ENCODE measurements around the gene LDLRAD4.

The LDLRAD4 gene

GRCh38 chr18:13319629-13320028 lies 101.1 kb downstream of the LDLRAD4 start:
- WGBS, result 98% methylated on average over 2 of the region's 4 CpGs

GRCh38 chr18:13320096-13320495 lies 101.5 kb downstream of the LDLRAD4 start:
- Histone ChIP-seq H2BK5ac (ENCODE audit: low read depth, low read length, poor library complexity, severe bottlenecking) (no peak overlapping the region), H3K4ac (ENCODE audit: low read depth in 1 of 2, low read length in 2 of 2) (no peak overlapping the region), H2BK15ac (ENCODE audit: low read depth, poor library complexity, severe bottlenecking) (no peak overlapping the region), H3K36me3 (ENCODE audit: control insufficient read depth in 1 of 2, insufficient read depth in 2 of 2, low read depth in 1 of 2, low read length in 2 of 2) (no peaks in the 10 kb centered on the region), H3K14ac (ENCODE audit: low read length in 2 of 2) (no peak overlapping the region), H4K8ac (ENCODE audit: low read length) (no peak overlapping the region), H3K4me2 (ENCODE audit: low read length, poor library complexity, severe bottlenecking) (no peak overlapping the region), H3K18ac (ENCODE audit: low read depth in 1 of 2, low read length in 2 of 2) (no peak overlapping the region), H3K4me1 (ENCODE audit: control insufficient read depth, insufficient read depth, low read depth, low read length) (peaks cover 2% of the 10 kb centered on the region), H3K27me3 (ENCODE audit: control insufficient read depth in 1 of 2, insufficient read depth in 1 of 2, low read length in 2 of 2) (no peaks in the 10 kb centered on the region), H3K23ac (ENCODE audit: low read length in 2 of 2) (no peak overlapping the region), H3K27ac (ENCODE audit: low read length, poor library complexity, severe bottlenecking) (no peak overlapping the region), H3K79me1 (replicated peaks; ENCODE audit: low read length, poor library complexity, severe bottlenecking) (no peaks in the 10 kb centered on the region), H2AFZ (ENCODE audit: low read depth, low read length) (no peak overlapping the region), H3K4me3 (ENCODE audit: insufficient read depth in 1 of 2, low read depth in 1 of 2, low read length in 2 of 2) (no peak overlapping the region), H2BK120ac (ENCODE audit: low read depth, low read length) (no peak overlapping the region), H4K91ac (ENCODE audit: low read length) (no peak overlapping the region), H3K9ac (ENCODE audit: low read length) (no peak overlapping the region), H2BK12ac (ENCODE audit: low read length in 2 of 2) (no peak overlapping the region), H2AK5ac (ENCODE audit: low read length, severe bottlenecking) (no peak overlapping the region), H3K9me3 (ENCODE audit: control insufficient read depth, low read length) (peaks cover 13% of the 10 kb centered on the region)
- 88% methylated on average over 8 of the region's 8 CpGs for WGBS
- DNase-seq, result no peak

More at GRCh38 chr18:13319629-13320028, 101.1 kb downstream of the LDLRAD4 start:
- H3K14ac ChIP-seq (ENCODE audit: low read length in 2 of 2), result no peak overlapping the region
- H3K23ac ChIP-seq (ENCODE audit: low read length in 2 of 2), result no peak overlapping the region
- H3K27ac ChIP-seq (ENCODE audit: low read length, poor library complexity, severe bottlenecking), result no peak overlapping the region
- no peak overlapping the region for H2BK120ac ChIP-seq (ENCODE audit: low read depth, low read length)
- no peaks in the 10 kb centered on the region for H3K36me3 ChIP-seq (ENCODE audit: control insufficient read depth in 1 of 2, insufficient read depth in 2 of 2, low read depth in 1 of 2, low read length in 2 of 2)
- H3K4me2 ChIP-seq (ENCODE audit: low read length, poor library complexity, severe bottlenecking), result no peak overlapping the region
- DNase-seq, result no peak
- no peak overlapping the region for H4K8ac ChIP-seq (ENCODE audit: low read length)
- H2BK15ac ChIP-seq (ENCODE audit: low read depth, poor library complexity, severe bottlenecking), result no peak overlapping the region
- peaks cover 2% of the 10 kb centered on the region for H3K4me1 ChIP-seq (ENCODE audit: control insufficient read depth, insufficient read depth, low read depth, low read length)
- H3K27me3 ChIP-seq (ENCODE audit: control insufficient read depth in 1 of 2, insufficient read depth in 1 of 2, low read length in 2 of 2), result no peaks in the 10 kb centered on the region
- H3K9ac ChIP-seq (ENCODE audit: low read length), result no peak overlapping the region
- no peak overlapping the region for H4K91ac ChIP-seq (ENCODE audit: low read length)
- H3K9me3 ChIP-seq (ENCODE audit: control insufficient read depth, low read length), result peaks cover 13% of the 10 kb centered on the region
- no peak overlapping the region for H3K4ac ChIP-seq (ENCODE audit: low read depth in 1 of 2, low read length in 2 of 2)
- no peak overlapping the region for H2AK5ac ChIP-seq (ENCODE audit: low read length, severe bottlenecking)
- no peak overlapping the region for H3K4me3 ChIP-seq (ENCODE audit: insufficient read depth in 1 of 2, low read depth in 1 of 2, low read length in 2 of 2)
- no peaks in the 10 kb centered on the region for H3K79me1 ChIP-seq (replicated peaks; ENCODE audit: low read length, poor library complexity, severe bottlenecking)
- H2BK12ac ChIP-seq (ENCODE audit: low read length in 2 of 2), result no peak overlapping the region
- no peak overlapping the region for H3K18ac ChIP-seq (ENCODE audit: low read depth in 1 of 2, low read length in 2 of 2)
- H2AFZ ChIP-seq (ENCODE audit: low read depth, low read length), result no peak overlapping the region
- H2BK5ac ChIP-seq (ENCODE audit: low read depth, low read length, poor library complexity, severe bottlenecking), result no peak overlapping the region

DNA sequence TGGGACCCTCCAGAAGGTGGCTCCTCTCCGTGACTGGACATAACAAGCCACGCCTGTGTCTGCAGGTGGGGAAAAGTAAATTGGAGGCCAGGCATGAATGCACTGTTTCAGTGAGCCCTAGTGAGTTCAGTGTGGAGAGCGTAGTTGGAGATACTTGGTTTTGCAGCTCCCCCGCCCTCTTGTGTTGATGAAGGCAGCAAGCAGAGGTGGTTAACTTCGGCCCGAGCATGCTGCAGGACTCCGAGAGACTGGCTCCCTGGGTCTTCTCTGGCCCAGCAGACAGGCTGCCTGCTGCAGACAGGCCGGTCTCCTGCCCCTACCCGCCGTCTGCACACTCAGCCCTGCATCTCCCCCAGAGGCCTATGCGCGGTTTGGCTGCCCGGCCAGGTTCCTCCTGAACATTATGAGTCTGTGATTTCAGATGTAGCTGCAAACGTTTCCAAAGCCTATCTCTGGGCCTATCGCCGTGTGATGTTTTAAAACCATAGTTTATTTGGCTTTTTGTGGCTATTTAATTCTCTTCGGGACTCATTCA lies 102.4 kb downstream of the LDLRAD4 start:
- no peak overlapping the region for H3K27ac ChIP-seq (ENCODE audit: low read length, poor library complexity, severe bottlenecking)
- no peak for DNase-seq
- H3K4me3 ChIP-seq (ENCODE audit: insufficient read depth in 1 of 2, low read depth in 1 of 2, low read length in 2 of 2), result no peak overlapping the region
- no peak overlapping the region for H3K14ac ChIP-seq (ENCODE audit: low read length in 2 of 2)
- H3K27me3 ChIP-seq (ENCODE audit: control insufficient read depth in 1 of 2, insufficient read depth in 1 of 2, low read length in 2 of 2), result no peaks in the 10 kb centered on the region
- peaks cover 2% of the 10 kb centered on the region for H3K4me1 ChIP-seq (ENCODE audit: control insufficient read depth, insufficient read depth, low read depth, low read length)
- H2AFZ ChIP-seq (ENCODE audit: low read depth, low read length), result no peak overlapping the region
- 84% methylated on average over 16 of the region's 17 CpGs for WGBS
- H3K79me1 ChIP-seq (replicated peaks; ENCODE audit: low read length, poor library complexity, severe bottlenecking), result no peaks in the 10 kb centered on the region
- no peak overlapping the region for H2AK5ac ChIP-seq (ENCODE audit: low read length, severe bottlenecking)
- H2BK5ac ChIP-seq (ENCODE audit: low read depth, low read length, poor library complexity, severe bottlenecking), result no peak overlapping the region
- no peak overlapping the region for H3K23ac ChIP-seq (ENCODE audit: low read length in 2 of 2)
- no peaks in the 10 kb centered on the region for H3K36me3 ChIP-seq (ENCODE audit: control insufficient read depth in 1 of 2, insufficient read depth in 2 of 2, low read depth in 1 of 2, low read length in 2 of 2)
- no peak overlapping the region for H2BK12ac ChIP-seq (ENCODE audit: low read length in 2 of 2)
- no peak overlapping the region for H2BK120ac ChIP-seq (ENCODE audit: low read depth, low read length)
- H3K9me3 ChIP-seq (ENCODE audit: control insufficient read depth, low read length), result peaks cover 12% of the 10 kb centered on the region
- H3K4me2 ChIP-seq (ENCODE audit: low read length, poor library complexity, severe bottlenecking), result no peak overlapping the region
- H3K9ac ChIP-seq (ENCODE audit: low read length), result no peak overlapping the region
- H4K8ac ChIP-seq (ENCODE audit: low read length), result no peak overlapping the region
- H4K91ac ChIP-seq (ENCODE audit: low read length), result no peak overlapping the region
- H3K4ac ChIP-seq (ENCODE audit: low read depth in 1 of 2, low read length in 2 of 2), result no peak overlapping the region
- H3K18ac ChIP-seq (ENCODE audit: low read depth in 1 of 2, low read length in 2 of 2), result no peak overlapping the region
- H2BK15ac ChIP-seq (ENCODE audit: low read depth, poor library complexity, severe bottlenecking), result no peak overlapping the region

DNA sequence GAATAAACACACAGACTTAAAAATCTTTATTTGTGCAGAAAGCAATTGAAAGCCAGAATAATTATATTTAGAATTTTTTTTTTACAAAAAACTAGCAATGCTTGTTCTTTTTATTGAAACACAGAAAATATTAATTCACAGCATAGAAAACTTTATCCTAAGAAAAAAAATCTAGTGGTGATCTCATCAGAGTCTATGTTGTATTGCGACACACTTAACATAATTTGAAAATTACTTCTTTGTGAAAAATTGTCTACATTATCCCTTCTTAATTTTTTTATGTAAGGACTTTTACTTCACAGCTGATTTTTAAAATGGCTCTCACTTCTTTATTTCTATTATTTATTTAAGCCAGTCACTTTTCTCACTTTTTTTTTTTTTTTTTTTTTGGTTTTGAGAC lies 103.4 kb downstream of the LDLRAD4 start:
- Histone ChIP-seq H3K9me3 (ENCODE audit: control insufficient read depth, low read length) (peaks cover 2% of the 10 kb centered on the region), H3K4me1 (ENCODE audit: control insufficient read depth, insufficient read depth, low read depth, low read length) (peaks cover 2% of the 10 kb centered on the region), H2BK5ac (ENCODE audit: low read depth, low read length, poor library complexity, severe bottlenecking) (no peak overlapping the region), H3K27ac (ENCODE audit: low read length, poor library complexity, severe bottlenecking) (no peak overlapping the region), H2AK5ac (ENCODE audit: low read length, severe bottlenecking) (no peak overlapping the region), H3K23ac (ENCODE audit: low read length in 2 of 2) (no peak overlapping the region), H4K91ac (ENCODE audit: low read length) (no peak overlapping the region), H3K9ac (ENCODE audit: low read length) (no peak overlapping the region), H4K8ac (ENCODE audit: low read length) (no peak overlapping the region), H3K4ac (ENCODE audit: low read depth in 1 of 2, low read length in 2 of 2) (no peak overlapping the region), H3K36me3 (ENCODE audit: control insufficient read depth in 1 of 2, insufficient read depth in 2 of 2, low read depth in 1 of 2, low read length in 2 of 2) (no peaks in the 10 kb centered on the region), H3K18ac (ENCODE audit: low read depth in 1 of 2, low read length in 2 of 2) (no peak overlapping the region), H2BK15ac (ENCODE audit: low read depth, poor library complexity, severe bottlenecking) (no peak overlapping the region), H2BK120ac (ENCODE audit: low read depth, low read length) (no peak overlapping the region), H3K14ac (ENCODE audit: low read length in 2 of 2) (no peak overlapping the region), H3K4me2 (ENCODE audit: low read length, poor library complexity, severe bottlenecking) (no peak overlapping the region), H2AFZ (ENCODE audit: low read depth, low read length) (no peak overlapping the region), H3K4me3 (ENCODE audit: insufficient read depth in 1 of 2, low read depth in 1 of 2, low read length in 2 of 2) (no peak overlapping the region), H2BK12ac (ENCODE audit: low read length in 2 of 2) (no peak overlapping the region), H3K79me1 (replicated peaks; ENCODE audit: low read length, poor library complexity, severe bottlenecking) (no peaks in the 10 kb centered on the region), H3K27me3 (ENCODE audit: control insufficient read depth in 1 of 2, insufficient read depth in 1 of 2, low read length in 2 of 2) (no peaks in the 10 kb centered on the region)
- WGBS, result no CpG with 5 or more reads among the region's 1 CpG
- DNase-seq, result no peak

Data from mesenchymal stem cell (in vitro differentiated cells and primary cell).